ENCODE data around the gene GSTA4.

DNA sequence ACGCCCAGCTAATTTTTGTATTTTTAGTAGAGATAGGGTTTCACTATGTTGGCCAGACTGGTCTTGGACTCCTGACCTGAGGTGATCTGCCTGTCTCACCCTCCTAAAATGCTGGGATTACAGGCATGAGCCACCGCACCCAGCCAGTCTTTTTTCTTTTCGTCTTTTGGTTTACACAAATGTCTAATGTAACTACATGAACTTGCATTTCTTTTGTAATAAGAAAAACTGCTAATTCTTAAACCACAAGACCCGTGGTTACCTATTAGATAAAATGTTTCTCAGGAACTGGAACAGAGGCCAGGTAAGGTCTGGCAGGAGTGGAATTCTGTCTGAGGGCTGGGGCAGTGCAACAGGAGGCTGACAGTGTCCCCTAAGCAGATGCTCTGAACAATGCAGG is 52.9 kb downstream of the GSTA4 start:
- no peak for TF ChIP-seq CTCF (IDR thresholded peaks at IDR 0.05; ENCODE audit: low read length)
- TF ChIP-seq EZH2 (IDR thresholded peaks at IDR 0.05; ENCODE audit: borderline replicate concordance, low read length): no peak
